ENCODE results near the gene C2CD4B.

The C2CD4B gene

GRCh38 chr15:62119227-62119864, 45.7 kb downstream of the C2CD4B start:
- Histone ChIP-seq H3K9me3 (replicated peaks in 1 of 11) (no peaks in the 10 kb centered on the region), H3K27ac (peak overlapping the region in 9 of 11 experiments; percentile 10 to 91 (median 65); a peak in 16 of 22 replicates), H3K4me3 (peak overlapping the region in 3 of 10 experiments; percentile 10 to 42 (median 27); a peak in 4 of 20 replicates), H3K4me1 (peaks cover 9 to 81% (median 29%) of the 10 kb centered on the region in 10 experiments; a peak in 18 of 20 replicates), H3K27me3 (no peaks in the 10 kb centered on the region), H3K9ac (peak overlapping the region in 6 of 11 experiments; percentile 43 to 84 (median 70); a peak in 9 of 22 replicates), H3K4me2 (peak overlapping the region; percentile 16 to 91 (median 70)), H3K36me3 (no peaks in the 10 kb centered on the region), H4K20me1 (no peaks in the 10 kb centered on the region)
- peak in 10 of 11 experiments; percentile 50 to 96 (median 86); a peak in 21 of 22 replicates for TF ChIP-seq Cebpa-rat (IDR thresholded peaks at IDR 0.05)

- peak overlapping the region in 9 of 11 experiments; percentile 10 to 91 (median 65); a peak in 16 of 22 replicates for H3K27ac ChIP-seq
Measured at GRCh38 chr15:62118520-62119226, 46.4 kb downstream of the C2CD4B start.

GRCh38 chr15:62115847-62116246, 49.2 kb downstream of the C2CD4B start:
- Histone ChIP-seq H4K20me1 (no peaks in the 10 kb centered on the region), H3K9me3 (replicated peaks in 1 of 11) (no peaks in the 10 kb centered on the region), H3K27me3 (no peaks in the 10 kb centered on the region), H3K4me1 (peaks cover 9 to 51% (median 21%) of the 10 kb centered on the region in 10 experiments; a peak in 17 of 20 replicates), H3K9ac (no peak overlapping the region), H3K27ac (no peak overlapping the region), H3K4me2 (no peak overlapping the region), H3K4me3 (no peak overlapping the region), H3K36me3 (no peaks in the 10 kb centered on the region)
- TF ChIP-seq Cebpa-rat (IDR thresholded peaks at IDR 0.05), result no peak

More at GRCh38 chr15:62118520-62119226, 46.4 kb downstream of the C2CD4B start:
- no peaks in the 10 kb centered on the region for H3K9me3 ChIP-seq (replicated peaks in 1 of 11)
- H3K4me3 ChIP-seq, result peak overlapping the region in 3 of 10 experiments; percentile 10 to 42 (median 27); a peak in 4 of 20 replicates
- H3K27me3 ChIP-seq, result no peaks in the 10 kb centered on the region
- H3K36me3 ChIP-seq, result no peaks in the 10 kb centered on the region
- TF ChIP-seq Cebpa-rat (IDR thresholded peaks at IDR 0.05), result no peak
- H3K4me2 ChIP-seq, result peak overlapping the region; percentile 16 to 91 (median 70)
- H3K4me1 ChIP-seq, result peaks cover 9 to 74% (median 25%) of the 10 kb centered on the region in 10 experiments; a peak in 17 of 20 replicates
- H3K9ac ChIP-seq, result peak overlapping the region in 6 of 11 experiments; percentile 43 to 84 (median 70); a peak in 9 of 22 replicates
- H4K20me1 ChIP-seq, result no peaks in the 10 kb centered on the region
